HG03045 (cell line): ENCODE results near the gene CCDC169.

Source experiments
- ATAC-seq: cut with Tn5 transposase; IDR thresholded peaks from one replicate; pipeline ENCODE4 v1.9.1; 2021; ENCODE audit warnings: mild to moderate bottlenecking, moderate library complexity; ENCODE audit not compliant: unreplicated experiment

Gene CCDC169

DNA sequence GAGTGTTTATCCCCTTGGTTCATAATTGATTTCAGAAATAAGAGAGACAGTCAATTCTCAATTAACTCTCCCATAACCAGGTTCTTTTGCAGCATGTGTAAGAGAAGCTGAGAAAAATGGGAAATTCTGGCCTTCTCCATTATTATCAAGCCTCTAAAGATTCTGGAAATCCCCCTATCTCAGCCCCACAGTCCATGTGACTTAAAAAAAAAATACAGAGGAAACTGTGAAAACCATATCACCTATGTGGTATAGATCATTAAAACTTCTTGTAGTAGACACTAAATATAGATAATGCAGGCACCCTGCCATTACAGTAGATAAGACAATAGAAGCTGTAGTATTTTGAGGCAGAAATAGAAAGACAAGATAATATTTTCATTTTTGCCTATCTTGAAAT, 48.9 kb downstream of the CCDC169 start:
- ATAC-seq = no peak

DNA sequence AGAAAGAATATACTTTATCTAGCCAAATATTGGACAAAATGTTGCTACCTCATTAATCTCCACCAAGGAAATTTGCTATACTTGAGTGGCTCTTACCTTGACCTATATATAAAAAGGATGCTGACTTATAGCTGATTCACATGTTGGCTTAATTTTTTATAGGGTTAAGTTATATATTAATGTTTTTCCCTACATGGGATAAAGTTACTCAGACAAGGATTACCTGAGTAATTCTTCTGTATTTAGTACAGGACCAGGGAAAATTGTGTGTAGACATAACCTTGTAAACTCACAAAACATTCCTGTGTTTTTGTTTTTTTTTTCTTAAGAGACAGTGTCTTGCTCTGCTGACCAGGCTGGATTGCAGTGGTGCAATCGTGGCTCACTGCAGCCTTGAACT, 52.6 kb downstream of the CCDC169 start:
- no peak for ATAC-seq

DNA sequence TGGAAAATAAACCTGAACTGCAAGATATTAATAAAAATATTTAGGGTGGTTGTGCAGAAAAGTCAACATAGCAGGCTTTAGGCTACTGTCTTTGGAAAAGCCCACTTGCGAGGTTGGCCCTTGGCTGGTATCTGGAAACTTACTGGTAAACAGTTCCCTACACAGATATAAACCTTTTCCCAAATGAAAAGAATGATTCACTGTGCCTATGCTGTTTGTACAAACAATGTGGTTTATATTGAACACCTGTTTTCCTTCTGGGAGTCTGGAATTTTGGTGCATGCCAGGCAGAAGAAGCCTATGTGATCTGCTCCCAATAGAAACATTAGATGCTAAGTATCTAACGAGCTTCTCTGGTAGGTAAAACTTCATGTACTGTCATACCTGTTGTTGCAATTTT, 53.5 kb downstream of the CCDC169 start:
- no peak for ATAC-seq

DNA sequence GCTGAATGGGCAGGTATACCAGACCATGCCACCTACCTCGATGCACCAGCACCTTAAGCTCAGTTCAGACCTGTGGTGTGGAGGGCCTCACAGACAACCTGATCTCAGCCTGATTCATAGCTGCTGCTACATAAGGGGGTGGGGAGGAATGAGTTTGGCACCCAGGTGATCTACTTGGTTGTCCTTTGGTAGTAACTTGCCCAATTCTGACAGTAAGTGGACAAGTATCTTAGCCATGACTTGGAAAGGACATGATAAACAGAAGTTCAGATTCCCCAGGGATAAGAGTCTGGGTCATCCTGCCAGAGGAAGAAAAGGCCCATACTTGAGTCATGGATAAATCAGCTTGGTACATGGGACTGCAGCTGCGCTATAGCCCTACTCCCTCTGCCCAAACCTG, 54.9 kb downstream of the CCDC169 start:
- no peak for ATAC-seq

- ATAC-seq = no peak
Observed at GRCh38 chr13:36231236-36231635, 66.4 kb downstream of the CCDC169 start.

GRCh38 chr13:36224730-36225129, 72.9 kb downstream of the CCDC169 start:
- no peak for ATAC-seq

GRCh38 chr13:36219883-36220282, 77.7 kb downstream of the CCDC169 start:
- ATAC-seq = no peak

DNA sequence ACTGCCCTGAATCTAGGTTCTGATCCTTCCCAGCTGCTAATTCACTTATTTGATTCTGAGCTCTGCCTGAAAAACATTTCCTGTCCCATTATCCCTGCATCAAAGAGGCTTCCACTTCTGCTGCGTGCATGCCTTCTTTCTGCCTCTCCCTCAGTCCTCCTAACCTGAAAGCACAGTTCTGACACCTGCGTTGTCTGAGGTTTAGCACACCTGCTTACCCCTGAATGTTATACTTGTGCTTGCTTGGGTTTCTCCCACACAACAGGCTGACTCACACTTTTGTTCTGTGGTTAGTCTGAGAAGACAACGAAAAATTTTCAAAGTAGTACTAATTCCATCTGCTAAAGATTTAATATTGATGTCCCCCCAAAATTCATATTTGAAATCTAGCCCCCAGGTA, 80.2 kb downstream of the CCDC169 start:
- ATAC-seq = no peak

- ATAC-seq = no peak
Observed at GRCh38 chr13:36214163-36214921, 83.3 kb downstream of the CCDC169 start, which contains the start of gene SOHLH2. SOHLH2 (minus strand) TSS chr13:36214556; CDS start chr13:36214526, 30 bp downstream.

DNA sequence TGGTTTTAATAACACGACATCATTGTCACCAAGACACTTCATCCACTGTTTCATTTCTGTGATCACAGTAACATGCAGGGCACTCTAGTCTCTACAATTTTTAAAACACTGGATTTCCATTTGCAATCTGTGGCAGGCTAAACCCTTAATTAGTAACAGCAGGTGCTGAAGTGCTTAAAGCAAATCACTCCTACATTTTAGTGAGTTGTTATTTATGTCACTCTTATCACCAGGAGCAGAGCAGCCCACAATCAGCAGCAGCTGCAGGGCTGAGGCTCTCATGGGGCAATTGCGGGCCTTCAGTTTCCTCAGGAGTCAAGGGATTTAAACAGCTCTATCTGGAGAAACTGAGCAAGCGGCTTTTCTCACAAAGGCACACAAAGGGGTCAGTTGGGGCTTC, 84.8 kb downstream of the CCDC169 start:
- ATAC-seq = no peak

DNA sequence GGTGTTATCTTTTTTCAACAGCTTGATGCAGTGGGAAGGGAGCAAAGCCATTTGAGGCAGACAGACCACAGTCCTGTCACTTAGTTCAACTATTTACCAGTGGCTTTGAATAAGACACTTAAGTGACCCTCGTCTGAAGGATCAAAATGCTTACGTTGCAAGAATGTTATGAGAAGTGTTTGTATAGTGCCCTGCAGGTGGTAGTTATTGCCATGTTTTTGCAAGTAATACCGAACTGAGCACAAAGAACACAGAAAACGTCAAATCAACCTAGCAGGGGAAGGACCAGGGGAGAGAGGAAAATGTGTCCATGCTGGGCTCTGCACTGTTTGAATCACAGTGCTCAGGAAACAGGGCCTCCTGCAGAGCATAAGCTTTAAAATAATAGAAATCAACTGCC, 86.0 kb downstream of the CCDC169 start:
- no peak for ATAC-seq

- ATAC-seq = no peak
Observed at GRCh38 chr13:36210738-36211137, 86.9 kb downstream of the CCDC169 start.

GRCh38 chr13:36207672-36208071, 89.9 kb downstream of the CCDC169 start:
- ATAC-seq = no peak

DNA sequence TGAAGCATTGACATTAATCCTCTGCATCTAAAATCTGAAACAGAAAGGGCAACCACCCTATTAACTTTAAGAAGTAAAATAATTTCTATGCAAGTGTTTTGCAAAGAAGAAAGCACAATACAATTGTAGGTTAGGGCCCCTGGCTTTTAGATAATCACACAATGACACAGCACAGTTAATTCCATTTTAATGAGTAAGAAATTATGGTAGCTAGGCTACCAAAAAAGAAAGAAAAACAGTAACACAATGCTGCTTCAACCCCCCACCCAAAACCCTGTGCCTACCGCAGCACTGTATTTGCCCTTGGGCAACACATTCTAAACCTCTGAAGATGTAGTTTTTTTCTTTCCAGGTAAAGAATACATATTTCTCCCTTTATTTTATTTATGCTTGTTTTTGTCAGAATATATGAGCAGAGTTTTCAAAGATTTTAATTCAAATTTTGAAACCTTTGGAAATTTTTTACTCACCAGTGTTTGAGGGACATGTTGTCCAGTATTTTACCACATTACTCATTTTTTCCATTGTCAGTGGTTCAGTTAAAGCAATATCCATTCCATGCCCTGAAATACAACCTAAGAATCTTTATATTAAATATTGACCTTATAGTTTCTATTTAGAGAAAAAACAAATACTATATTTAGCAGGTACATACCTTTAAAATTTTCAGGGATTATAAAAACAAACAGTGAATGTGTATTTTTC, 104.3 kb downstream of the CCDC169 start:
- ATAC-seq = no peak

- ATAC-seq = no peak
Observed at GRCh38 chr13:36192166-36192565, 105.4 kb downstream of the CCDC169 start.

DNA sequence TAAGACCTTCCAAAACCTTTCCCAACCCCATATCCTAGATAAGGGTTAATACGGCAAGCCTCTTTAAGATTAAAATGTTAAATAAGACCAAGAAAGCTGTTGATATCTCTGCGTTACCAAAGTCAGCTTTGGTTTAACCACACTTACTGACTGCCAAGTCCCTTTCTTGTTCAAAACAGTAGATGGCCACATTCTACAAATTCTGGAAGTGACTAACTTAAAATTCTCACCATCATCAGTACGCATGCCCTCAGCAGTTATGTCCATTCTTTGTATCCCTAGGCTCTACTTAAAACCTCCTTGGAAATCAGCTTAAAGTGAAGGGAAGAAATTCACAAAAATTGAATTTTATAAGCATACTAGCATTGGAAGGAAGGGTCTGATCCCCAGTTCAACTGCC, 106.8 kb downstream of the CCDC169 start:
- no peak for ATAC-seq

DNA sequence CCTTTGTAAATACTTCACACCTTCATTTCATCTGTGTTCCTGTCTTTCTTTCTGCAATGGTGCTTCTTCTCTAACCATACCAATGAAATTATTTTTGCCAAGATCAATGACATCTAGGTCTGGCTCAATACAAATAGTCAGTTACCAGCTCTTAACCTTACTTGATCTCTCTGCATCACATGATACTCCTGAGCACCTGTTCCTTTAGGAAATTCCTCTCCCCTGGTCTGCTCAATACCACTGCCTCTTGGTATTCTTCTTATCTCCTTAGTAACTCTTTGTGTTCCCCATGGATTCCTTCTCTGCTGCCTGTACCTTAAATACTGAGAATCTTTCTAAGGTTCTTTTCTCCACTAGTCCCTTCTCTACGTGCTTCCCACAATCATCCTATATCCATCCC, 109.2 kb downstream of the CCDC169 start:
- no peak for ATAC-seq

DNA sequence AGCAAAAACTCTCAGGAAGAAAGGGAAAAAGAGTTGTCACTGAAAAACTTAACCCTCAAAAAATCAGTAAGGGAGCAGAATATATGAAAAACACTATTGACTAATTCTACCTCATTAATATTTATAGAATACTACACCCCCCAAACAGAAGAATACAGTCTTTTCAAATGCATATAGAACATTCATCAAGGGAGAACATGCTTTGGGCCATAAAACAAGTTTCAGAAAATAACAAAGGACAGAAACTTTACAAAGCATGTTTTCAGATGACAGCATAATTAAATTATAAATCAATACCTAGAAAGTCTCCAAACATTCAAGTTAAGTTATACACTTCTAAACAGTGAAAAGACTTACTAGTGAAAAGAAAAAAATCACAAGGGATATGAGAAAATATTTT, 113.7 kb downstream of the CCDC169 start:
- ATAC-seq = no peak
